Activated B cell treated with CpG ODN at 0.5 μM for 24 hours (primary cell): ENCODE data around the gene MCUR1. TPM values are rescaled to one million over a fixed set of nuclear protein-coding genes. Genes with fewer than 3 reads are reported as not detected.

Experiments used
- ATAC-seq: fragments of 200-7000 bp; cut with Tn5 transposase; one replicate; pipeline ENCODE4 v1.10.0; 2021; ENCODE audit warnings: low read depth, mild to moderate bottlenecking, moderate library complexity
- CTCF ChIA-PET: fragments of 350-600 bp; sonication (Branson Sonifier 250); formaldehyde crosslinking; loops from one replicate; lab custom pipeline; 2021; ENCODE audit warnings: antibody characterized with exemption; lab: Charles Lee
- POLR2A ChIA-PET: fragments of 350-600 bp; sonication (Branson Sonifier 250); formaldehyde crosslinking; loops from one replicate; lab custom pipeline; 2021; ENCODE audit warnings: antibody characterized with exemption; lab: Charles Lee
- DNase-seq: peaks from one replicate; pipeline ENCODE4 v3.0.0; 2022
- H3K27ac Mint-ChIP-seq: one replicate; pipeline ENCODE4 v1.8.0; 2020; ENCODE audit warnings: mixed read lengths
- H3K27me3 Mint-ChIP-seq: one replicate; pipeline ENCODE4 v1.8.0; 2021; ENCODE audit warnings: mixed read lengths
- H3K36me3 Mint-ChIP-seq: one replicate; pipeline ENCODE4 v1.8.0; 2021; ENCODE audit warnings: low read depth, mixed read lengths
- H3K4me1 Mint-ChIP-seq: one replicate; pipeline ENCODE4 v1.8.0; 2021; ENCODE audit warnings: mixed read lengths
- H3K4me3 Mint-ChIP-seq: one replicate; pipeline ENCODE4 v1.8.0; 2020; ENCODE audit warnings: mild to moderate bottlenecking, mixed read lengths
- H3K9me3 Mint-ChIP-seq: one replicate; pipeline ENCODE4 v1.8.0; 2020; ENCODE audit warnings: mixed read lengths
- CTCF ChIP-seq: fragments of 200-600 bp; IDR thresholded peaks from one replicate; pipeline ENCODE4 v1.8.0; 2022; ENCODE audit warnings: antibody characterized with exemption, mild to moderate bottlenecking
- intact Hi-C: fragments of 100-400 bp; cut with micrococcal nuclease; formaldehyde crosslinking; loops from one replicate; pipeline ENCODE4 v1.15.1; 2024
- total RNA-seq: library from RNA; stranded (reverse); gene quantifications from 2 replicates; pipeline ENCODE4 v1.2.3, GENCODE V29; 2022

Gene MCUR1
- total RNA-seq, 1 donor from 2014 or later, result 13.6 TPM

DNA sequence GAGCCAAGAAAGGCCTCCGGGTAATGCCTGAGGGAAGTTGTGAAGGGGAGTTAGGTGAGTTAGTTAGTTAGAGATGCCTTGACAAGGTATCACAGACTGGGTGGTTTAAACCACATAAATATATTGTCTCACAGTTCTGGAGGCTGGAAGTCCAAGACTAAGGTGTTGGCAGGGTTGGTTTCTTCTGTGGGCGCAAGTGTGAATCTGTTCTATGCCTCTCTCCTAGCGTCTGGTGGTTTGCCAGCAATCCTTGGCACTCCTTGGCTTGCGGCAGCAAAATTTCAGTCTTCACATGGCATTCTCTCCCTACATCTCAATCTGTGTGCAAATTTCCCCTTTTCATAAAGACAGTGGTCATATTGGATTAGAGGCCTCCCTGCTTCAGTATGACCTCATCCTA, 73.0 kb downstream of the MCUR1 start:
- Mint-ChIP-seq H3K9me3 (no peaks in the 10 kb centered on the region), H3K27me3 (no peaks in the 10 kb centered on the region), H3K36me3 (no peaks in the 10 kb centered on the region), H3K27ac (no peak overlapping the region), H3K4me1 (no peaks in the 10 kb centered on the region), H3K4me3 (no peak overlapping the region)
- no peak for TF ChIP-seq CTCF
- intact Hi-C loops, result no loop called here
- no peak for ATAC-seq
- ChIA-PET POLR2A (no interaction called here), CTCF (no interaction called here)
- DNase-seq, result no peak

Other genes with a start within 250 kb of the MCUR1 start
- gene SIRT5, start 240.0 kb downstream of the MCUR1 start, total RNA-seq, result 9.7 and 12.4 TPM in 2 replicates
- 67.5 and 74.4 TPM in 2 replicates for gene NOL7, start 199.2 kb downstream of the MCUR1 start, total RNA-seq
- 30.7 and 34.7 TPM in 2 replicates for gene RANBP9, start 102.7 kb downstream of the MCUR1 start, total RNA-seq
- 0.15 TPM in 1 of 2 replicates, not detected in the other for gene RNF182, start 110.4 kb upstream of the MCUR1 start, total RNA-seq